Endodermal cell (in vitro differentiated cells): ENCODE results near the gene ATE1. TPM values are rescaled to one million over a fixed set of nuclear protein-coding genes. Genes with fewer than 3 reads are reported as not detected.

ENCODE experiments used
- DNase-seq: peaks from one replicate; pipeline ENCODE4 v3.0.0-alpha.2; 2017
- H3K27ac ChIP-seq: 2 replicates; pipeline ENCODE4 v1.5.1; 2013; ENCODE audit warnings: mild to moderate bottlenecking, low read depth, low read length, moderate library complexity
- H3K27me3 ChIP-seq: 2 replicates; pipeline ENCODE4 v1.6.1; 2013; ENCODE audit warnings: mild to moderate bottlenecking, low read length, moderate library complexity; ENCODE audit not compliant: insufficient read depth, control insufficient read depth, poor library complexity, severe bottlenecking
- H3K36me3 ChIP-seq: 2 replicates; pipeline ENCODE4 v1.7.0; 2013; ENCODE audit warnings: mild to moderate bottlenecking, low read length, moderate library complexity; ENCODE audit not compliant: control insufficient read depth, insufficient read depth
- H3K4me1 ChIP-seq: one replicate; pipeline ENCODE4 v1.7.0; 2013; ENCODE audit warnings: low read length; ENCODE audit not compliant: control insufficient read depth, insufficient read depth
- H3K4me3 ChIP-seq: 2 replicates; pipeline ENCODE4 v1.5.1; 2013; ENCODE audit warnings: mild to moderate bottlenecking, low read length, moderate library complexity
- H3K9ac ChIP-seq: 2 replicates; pipeline ENCODE4 v1.6.1; 2013; ENCODE audit warnings: mild to moderate bottlenecking, low read length, moderate library complexity; ENCODE audit not compliant: poor library complexity, severe bottlenecking; ENCODE audit errors: extremely low read depth
- H3K9me3 ChIP-seq: 2 replicates; pipeline ENCODE4 v1.6.1; 2013; ENCODE audit warnings: mild to moderate bottlenecking, low read length, moderate library complexity; ENCODE audit not compliant: control insufficient read depth
- H3K27ac Mint-ChIP-seq: 2 replicates; pipeline ENCODE4 v1.8.0; 2020; ENCODE audit warnings: mixed read lengths
- H3K27me3 Mint-ChIP-seq: 2 replicates; pipeline ENCODE4 v1.8.0; 2021; ENCODE audit warnings: mild to moderate bottlenecking, mixed read lengths; ENCODE audit not compliant: insufficient read depth
- H3K36me3 Mint-ChIP-seq: 2 replicates; pipeline ENCODE4 v1.8.0; 2020; ENCODE audit warnings: low read depth, mixed read lengths
- H3K4me1 Mint-ChIP-seq: 2 replicates; pipeline ENCODE4 v1.8.0; 2020; ENCODE audit warnings: mixed read lengths
- H3K4me3 Mint-ChIP-seq: 2 replicates; pipeline ENCODE4 v1.8.0; 2020; ENCODE audit warnings: mild to moderate bottlenecking, moderate library complexity, mixed read lengths
- H3K9me3 Mint-ChIP-seq: 2 replicates; pipeline ENCODE4 v1.8.0; 2020; ENCODE audit warnings: mild to moderate bottlenecking, mixed read lengths
- CTCF ChIP-seq: fragments of 200-600 bp; sonication (generic); conservative IDR thresholded peaks from 2 replicates; pipeline ENCODE4 v1.5.0; 2021; ENCODE audit warnings: antibody characterized with exemption, mild to moderate bottlenecking
- WGBS, 2 experiments: methylation state at CpG; one replicate each; pipeline versions ENCODE4 v1.1.5 to v1.1.7; 2013; ENCODE audit warnings: missing lambda C conversion rate in 2 of 2, mixed read lengths in 1 of 2; ENCODE audit not compliant: insufficient coverage in 1 of 2, insufficient read length in 1 of 2; 5-methylcytosine and 5-hydroxymethylcytosine counted together
- total RNA-seq, 2 donors: library from RNA; stranded (reverse); fragmentation: NEBNext Ultra II Directional in 1 of 2; extraction: Animal tissue kit (Norgen Biotek cat#: 25700) in 1 of 2; gene quantifications; 2 replicates in 1 of 2; 3 replicates in 1 of 2; pipeline ENCODE4 v1.2.1, GENCODE V29; 2021

ATE1 gene
- total RNA-seq, 2 donors from 2014 or later: 31.2 to 32.2 TPM

DNA sequence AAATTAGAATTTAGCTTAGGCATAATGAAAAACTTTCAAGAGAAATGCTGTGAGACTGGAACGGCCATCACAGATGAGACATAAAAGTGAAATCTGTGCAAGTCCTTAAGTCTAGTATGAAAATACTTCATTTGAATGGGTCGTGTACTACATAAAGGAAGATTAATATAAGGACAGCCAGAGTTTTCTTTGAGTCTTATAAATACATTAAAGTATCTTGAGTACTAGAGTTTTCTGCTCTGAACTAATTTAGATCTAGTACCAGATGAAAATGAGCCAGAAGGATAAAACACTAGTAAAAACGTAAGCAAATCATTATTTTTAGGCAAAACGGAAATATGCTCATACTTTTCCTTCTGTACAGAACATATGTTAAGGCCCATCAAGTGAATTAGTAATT lies 93.1 kb downstream of the ATE1 start:
- peaks cover 9% of the 10 kb centered on the region for H3K4me1 Mint-ChIP-seq
- Histone ChIP-seq H3K9me3 (no peaks in the 10 kb centered on the region), H3K27ac (no peak overlapping the region), H3K27me3 (no peaks in the 10 kb centered on the region), H3K4me1 (no peaks in the 10 kb centered on the region), H3K9ac (no peak overlapping the region), H3K36me3 (peaks cover 31% of the 10 kb centered on the region), H3K4me3 (no peak overlapping the region)
- no peaks in the 10 kb centered on the region for H3K9me3 Mint-ChIP-seq
- WGBS, 2 experiments: 92 to 100% methylated on average over 2 to 4 of the region's 4 CpGs
- H3K27me3 Mint-ChIP-seq: no peaks in the 10 kb centered on the region
- TF ChIP-seq CTCF: no peak
- no peak overlapping the region for H3K4me3 Mint-ChIP-seq
- H3K27ac Mint-ChIP-seq: no peak overlapping the region
- H3K36me3 Mint-ChIP-seq: peaks cover 33% of the 10 kb centered on the region
- no peak for DNase-seq

GRCh38 chr10:121833387-121833786 lies 94.4 kb downstream of the ATE1 start:
- Histone ChIP-seq H3K36me3 (peaks cover 34% of the 10 kb centered on the region), H3K9ac (no peak overlapping the region), H3K4me3 (no peak overlapping the region), H3K27ac (no peak overlapping the region), H3K9me3 (no peaks in the 10 kb centered on the region), H3K4me1 (no peaks in the 10 kb centered on the region), H3K27me3 (no peaks in the 10 kb centered on the region)
- TF ChIP-seq CTCF: no peak
- H3K27me3 Mint-ChIP-seq: no peaks in the 10 kb centered on the region
- H3K27ac Mint-ChIP-seq: no peak overlapping the region
- no peak overlapping the region for H3K4me3 Mint-ChIP-seq
- H3K4me1 Mint-ChIP-seq: peaks cover 9% of the 10 kb centered on the region
- no peak for DNase-seq
- 71 to 93% methylated on average over 1 of the region's 1 CpG for WGBS, 2 experiments
- H3K9me3 Mint-ChIP-seq: no peaks in the 10 kb centered on the region
- peaks cover 39% of the 10 kb centered on the region for H3K36me3 Mint-ChIP-seq

GRCh38 chr10:121832647-121833046 lies 95.2 kb downstream of the ATE1 start:
- Mint-ChIP-seq H3K4me1 (peaks cover 9% of the 10 kb centered on the region), H3K4me3 (no peak overlapping the region), H3K27me3 (no peaks in the 10 kb centered on the region), H3K9me3 (no peaks in the 10 kb centered on the region), H3K36me3 (peaks cover 44% of the 10 kb centered on the region), H3K27ac (no peak overlapping the region)
- Histone ChIP-seq H3K4me1 (no peaks in the 10 kb centered on the region), H3K9ac (no peak overlapping the region), H3K27ac (no peak overlapping the region), H3K27me3 (no peaks in the 10 kb centered on the region), H3K36me3 (peaks cover 40% of the 10 kb centered on the region), H3K9me3 (no peaks in the 10 kb centered on the region), H3K4me3 (no peak overlapping the region)
- TF ChIP-seq CTCF: no peak
- DNase-seq: no peak
- WGBS, 2 experiments: 94% methylated on average over 3 of the region's 3 CpGs; no CpG with 5 or more reads in 1 of the 2 experiments
